Body of pancreas (tissue), 4 donors: Measurements from ENCODE around the gene TRIM3. TPM values are rescaled to one million over a fixed set of nuclear protein-coding genes. Genes with fewer than 3 reads are reported as not detected.

Experiments
- ATAC-seq: fragments of 150-250 bp; one replicate; pipeline ENCODE4 v1.9.1; 2016
- DNase-seq, 4 donors: peaks; one replicate each; pipeline ENCODE4 v3.0.0-alpha.2; 2019
- H3K27ac ChIP-seq, 4 donors: fragments of 200-600 bp; sonication (generic); 1 replicate in 3 of 4; 2 replicates in 1 of 4; pipeline versions ENCODE4 v1.5.1 to v1.6.1; 2016 to 2019; ENCODE audit warnings: mild to moderate bottlenecking in 1 of 4, mixed read lengths in 1 of 4, moderate library complexity in 1 of 4
- H3K27me3 ChIP-seq, 2 donors: fragments of 200-600 bp; sonication (generic); one replicate each; pipeline ENCODE4 v1.6.0; 2016; ENCODE audit warnings: mild to moderate bottlenecking in 1 of 2
- H3K36me3 ChIP-seq, 2 donors: fragments of 200-600 bp; sonication (generic); replicated peaks in 1 of 2; 2 replicates each; pipeline ENCODE4 v1.5.1; 2016; ENCODE audit warnings: low read depth in 2 of 2; ENCODE audit not compliant: insufficient read depth in 1 of 2
- H3K4me1 ChIP-seq: fragments of 200-600 bp; sonication (generic); one replicate; pipeline ENCODE4 v1.6.0; 2016
- H3K4me3 ChIP-seq, 2 donors: fragments of 200-600 bp; sonication (generic); 1 replicate in 1 of 2; 2 replicates in 1 of 2; pipeline ENCODE4 v1.5.1; 2016 to 2019
- H3K9me3 ChIP-seq, 3 donors: fragments of 200-600 bp; sonication (generic); 1 replicate in 2 of 3; 2 replicates in 1 of 3; pipeline ENCODE4 v1.5.1; 2016
- CTCF ChIP-seq, 7 experiments: fragments of 450-650 bp in 4 of 7; fragments of 200-600 bp in 3 of 7; sonication (generic) in 3 of 7; IDR thresholded peaks; one replicate each; pipeline ENCODE4 v1.5.1; 2016 to 2019; ENCODE audit warnings: antibody characterized with exemption in 7 of 7
- POLR2A ChIP-seq, 3 donors: fragments of 450-650 bp; IDR thresholded peaks; one replicate each; pipeline ENCODE4 v1.6.1; 2016; ENCODE audit warnings: antibody characterized with exemption in 3 of 3, mild to moderate bottlenecking in 2 of 3
- WGBS, 2 donors: methylation state at CpG; one replicate each; pipeline ENCODE4 v1.1.5; 2017; 5-methylcytosine and 5-hydroxymethylcytosine counted together
- intact Hi-C: fragments of 100-400 bp; cut with DNase I; formaldehyde crosslinking; loops from one replicate; pipeline ENCODE4 v1.15.1; 2023
- total RNA-seq, 2 donors: library from RNA; depleted of rRNA; stranded (reverse); fragments of >200 nt; gene quantifications; one replicate each; pipeline ENCODE4 v1.1.0, GENCODE V29; 2016

Gene TRIM3
- total RNA-seq, 2 donors from 2014 or later = 22.1 to 24.9 TPM

GRCh38 chr11:6486938-6487337, 13.2 kb upstream of the TRIM3 start:
- intact Hi-C loops = loop anchor here (10.0 kb wide), 2 partner anchors 102 to 118 kb away; partner anchors contain the start of genes ILK and RRP8
- no peaks in the 10 kb centered on the region for H3K27me3 ChIP-seq
- peaks cover 11% of the 10 kb centered on the region for H3K4me1 ChIP-seq
- no peaks in the 10 kb centered on the region for H3K9me3 ChIP-seq
- H3K27ac ChIP-seq = no peak overlapping the region
- TF ChIP-seq CTCF (IDR thresholded peaks at IDR 0.05) = no peak
- 86 to 92% methylated on average over 1 of the region's 1 CpG for WGBS, 2 donors
- H3K36me3 ChIP-seq = peaks cover 0 to 4% of the 10 kb centered on the region in 2 donors
- no peak overlapping the region for H3K4me3 ChIP-seq
- no peak for ATAC-seq
- no peak for DNase-seq

GRCh38 chr11:6486256-6486655, 12.5 kb upstream of the TRIM3 start:
- TF ChIP-seq POLR2A (IDR thresholded peaks at IDR 0.05) (no peak), CTCF (IDR thresholded peaks at IDR 0.05) (no peak)

GRCh38 chr11:6485661-6486060, 11.9 kb upstream of the TRIM3 start:
- Histone ChIP-seq H3K36me3 (peaks cover 0 to 4% of the 10 kb centered on the region in 2 donors), H3K27ac (no peak overlapping the region)

More at GRCh38 chr11:6486256-6486655, 12.5 kb upstream of the TRIM3 start:
- Histone ChIP-seq H3K4me1 (peaks cover 13% of the 10 kb centered on the region), H3K36me3 (peaks cover 0 to 4% of the 10 kb centered on the region in 2 donors), H3K9me3 (no peaks in the 10 kb centered on the region), H3K27me3 (no peaks in the 10 kb centered on the region), H3K4me3 (no peak overlapping the region), H3K27ac (no peak overlapping the region)
- 79 to 80% methylated on average over 3 of the region's 3 CpGs for WGBS, 2 donors
- ATAC-seq = no peak
- intact Hi-C loops = loop anchor here (10.0 kb wide), 2 partner anchors 101 to 119 kb away; partner anchors contain the start of genes ILK and RRP8
- no peak for DNase-seq

GRCh38 chr11:6483015-6483414, 9.3 kb upstream of the TRIM3 start:
- Histone ChIP-seq H3K9me3 (no peaks in the 10 kb centered on the region), H3K27ac (no peak overlapping the region), H3K27me3 (no peaks in the 10 kb centered on the region), H3K4me1 (peaks cover 36% of the 10 kb centered on the region), H3K36me3 (peaks cover 4 to 5% of the 10 kb centered on the region in 2 donors), H3K4me3 (no peak overlapping the region)
- DNase-seq = no peak
- TF ChIP-seq POLR2A (IDR thresholded peaks at IDR 0.05) = no peak
- no peak for TF ChIP-seq CTCF (IDR thresholded peaks at IDR 0.05)
- 74 to 86% methylated on average over 6 of the region's 6 CpGs for WGBS, 2 donors
- intact Hi-C loops = loop anchor here (10.0 kb wide), 2 partner anchors 98 to 122 kb away; partner anchors contain the start of genes ILK and RRP8
- no peak for ATAC-seq

More at GRCh38 chr11:6485661-6486060, 11.9 kb upstream of the TRIM3 start:
- ATAC-seq (no peak), DNase-seq (no peak)
- H3K27me3 ChIP-seq = no peaks in the 10 kb centered on the region
- H3K9me3 ChIP-seq = no peaks in the 10 kb centered on the region
- TF ChIP-seq POLR2A (IDR thresholded peaks at IDR 0.05) (no peak), CTCF (IDR thresholded peaks at IDR 0.05) (no peak)
- H3K4me1 ChIP-seq = peaks cover 13% of the 10 kb centered on the region
- H3K4me3 ChIP-seq = no peak overlapping the region
- intact Hi-C loops = loop anchor here (10.0 kb wide), 2 partner anchors 101 to 119 kb away; partner anchors contain the start of genes ILK and RRP8
- 73 to 75% methylated on average over 3 of the region's 3 CpGs for WGBS, 2 donors

GRCh38 chr11:6482441-6482840, 8.7 kb upstream of the TRIM3 start:
- H3K36me3 ChIP-seq = peaks cover 4 to 9% of the 10 kb centered on the region in 2 donors
- peaks cover 36% of the 10 kb centered on the region for H3K4me1 ChIP-seq
- intact Hi-C loops = loop anchor here (10.0 kb wide), 2 partner anchors 98 to 122 kb away; partner anchors contain the start of genes ILK and RRP8
- peak overlapping the region in 2 of 4 donors; percentile 91 to 95 for H3K27ac ChIP-seq
- no peaks in the 10 kb centered on the region for H3K9me3 ChIP-seq
- no peak for DNase-seq
- H3K27me3 ChIP-seq = no peaks in the 10 kb centered on the region
- ATAC-seq = no peak
- no peak overlapping the region for H3K4me3 ChIP-seq
- 66 to 76% methylated on average over 4 of the region's 4 CpGs for WGBS, 2 donors
- TF ChIP-seq CTCF (IDR thresholded peaks at IDR 0.05) (no peak), POLR2A (IDR thresholded peaks at IDR 0.05) (no peak)
